Parathyroid adenoma (tissue), 2 donors: ENCODE results near the gene TSPEAR.

Experiments
- H2AFZ ChIP-seq: fragments of 300-600 bp; sonication (generic); one replicate; pipeline ENCODE4 v1.7.0; 2017; ENCODE audit warnings: antibody characterized with exemption, mild to moderate bottlenecking
- H3K27ac ChIP-seq: fragments of 300-600 bp; sonication (generic); one replicate; pipeline ENCODE4 v1.7.0; 2017
- H3K27me3 ChIP-seq: fragments of 300-600 bp; sonication (generic); one replicate; pipeline ENCODE4 v1.7.0; 2017; ENCODE audit warnings: low read length; ENCODE audit not compliant: control insufficient read depth, insufficient read depth
- H3K36me3 ChIP-seq: fragments of 300-600 bp; sonication (generic); one replicate; pipeline ENCODE4 v1.7.0; 2017; ENCODE audit warnings: low read length; ENCODE audit not compliant: control insufficient read depth, insufficient read depth
- H3K4me1 ChIP-seq: fragments of 300-600 bp; sonication (generic); one replicate; pipeline ENCODE4 v1.7.0; 2017; ENCODE audit warnings: control low read depth
- H3K4me2 ChIP-seq: fragments of 300-600 bp; sonication (generic); one replicate; pipeline ENCODE4 v1.7.0; 2017; ENCODE audit warnings: low read length
- H3K4me3 ChIP-seq: fragments of 300-600 bp; sonication (generic); one replicate; pipeline ENCODE4 v1.7.0; 2017; ENCODE audit warnings: low read depth, low read length
- H3K79me2 ChIP-seq: fragments of 300-600 bp; sonication (generic); one replicate; pipeline ENCODE4 v1.7.0; 2017; ENCODE audit warnings: control low read depth
- H3K9ac ChIP-seq: fragments of 300-600 bp; sonication (generic); one replicate; pipeline ENCODE4 v1.7.0; 2017; ENCODE audit warnings: mild to moderate bottlenecking
- H3K9me3 ChIP-seq: fragments of 300-600 bp; sonication (generic); one replicate; pipeline ENCODE4 v1.7.0; 2017; ENCODE audit warnings: low read length; ENCODE audit not compliant: control insufficient read depth
- TF ChIP-seq, protein P1 (sequence below): fragments of 300-600 bp; sonication (generic); IDR thresholded peaks from one replicate; pipeline ENCODE4 v1.7.0; 2017; ENCODE audit warnings: antibody characterized with exemption, mild to moderate bottlenecking
- donor health status: primary hyperparathyroidism.

Gene TSPEAR

DNA sequence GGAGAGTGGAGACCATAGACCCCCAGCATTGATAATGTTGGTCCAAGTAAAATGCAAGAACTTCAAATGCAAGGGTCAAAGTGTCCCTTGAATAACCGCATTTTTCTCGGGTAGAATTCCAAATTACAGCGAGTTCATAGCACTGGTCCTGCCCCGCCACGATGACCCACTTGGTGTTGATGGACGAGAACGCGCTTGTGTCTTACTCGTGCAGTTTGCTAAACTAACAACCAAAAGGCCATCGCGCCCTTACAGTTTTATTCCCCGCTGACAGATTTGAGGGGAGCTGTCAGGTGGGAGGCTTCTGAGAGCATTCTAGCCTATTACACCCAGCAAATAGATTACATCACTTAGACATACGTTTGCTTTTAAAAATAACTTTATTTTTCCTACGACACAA is 17.3 kb upstream of the TSPEAR start:
- H3K27ac ChIP-seq: no peak overlapping the region
- TF ChIP-seq, protein P1, sequence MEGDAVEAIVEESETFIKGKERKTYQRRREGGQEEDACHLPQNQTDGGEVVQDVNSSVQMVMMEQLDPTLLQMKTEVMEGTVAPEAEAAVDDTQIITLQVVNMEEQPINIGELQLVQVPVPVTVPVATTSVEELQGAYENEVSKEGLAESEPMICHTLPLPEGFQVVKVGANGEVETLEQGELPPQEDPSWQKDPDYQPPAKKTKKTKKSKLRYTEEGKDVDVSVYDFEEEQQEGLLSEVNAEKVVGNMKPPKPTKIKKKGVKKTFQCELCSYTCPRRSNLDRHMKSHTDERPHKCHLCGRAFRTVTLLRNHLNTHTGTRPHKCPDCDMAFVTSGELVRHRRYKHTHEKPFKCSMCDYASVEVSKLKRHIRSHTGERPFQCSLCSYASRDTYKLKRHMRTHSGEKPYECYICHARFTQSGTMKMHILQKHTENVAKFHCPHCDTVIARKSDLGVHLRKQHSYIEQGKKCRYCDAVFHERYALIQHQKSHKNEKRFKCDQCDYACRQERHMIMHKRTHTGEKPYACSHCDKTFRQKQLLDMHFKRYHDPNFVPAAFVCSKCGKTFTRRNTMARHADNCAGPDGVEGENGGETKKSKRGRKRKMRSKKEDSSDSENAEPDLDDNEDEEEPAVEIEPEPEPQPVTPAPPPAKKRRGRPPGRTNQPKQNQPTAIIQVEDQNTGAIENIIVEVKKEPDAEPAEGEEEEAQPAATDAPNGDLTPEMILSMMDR: no peak
- H3K4me2 ChIP-seq: no peak overlapping the region
- no peaks in the 10 kb centered on the region for H3K79me2 ChIP-seq
- H2AFZ ChIP-seq: no peak overlapping the region
- H3K36me3 ChIP-seq: no peaks in the 10 kb centered on the region
- H3K4me3 ChIP-seq: no peak overlapping the region
- no peaks in the 10 kb centered on the region for H3K27me3 ChIP-seq
- no peaks in the 10 kb centered on the region for H3K4me1 ChIP-seq
- H3K9me3 ChIP-seq: no peaks in the 10 kb centered on the region
- H3K9ac ChIP-seq: no peak overlapping the region

DNA sequence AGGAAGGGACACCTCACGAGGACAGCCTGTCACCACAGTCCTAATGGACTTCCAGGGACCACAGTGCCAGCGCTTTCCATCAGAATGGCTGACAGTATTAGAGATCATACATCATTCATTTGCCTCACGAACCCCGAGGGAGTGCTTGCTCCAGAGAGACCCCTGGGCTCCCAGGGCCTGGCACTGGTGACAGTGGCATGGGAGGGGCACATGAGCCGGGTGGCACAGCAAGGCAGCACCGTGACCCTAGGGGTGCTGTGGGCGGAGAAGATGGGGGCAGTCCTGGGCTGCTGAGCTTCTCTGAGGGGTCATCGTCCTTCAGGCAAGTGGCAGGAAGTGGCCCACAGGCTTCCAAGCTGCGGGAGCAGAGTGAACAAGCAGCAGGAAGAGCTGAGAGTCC is 16.4 kb upstream of the TSPEAR start:
- Histone ChIP-seq H3K27ac (no peak overlapping the region), H2AFZ (no peak overlapping the region), H3K27me3 (no peaks in the 10 kb centered on the region), H3K4me2 (no peak overlapping the region), H3K9me3 (no peaks in the 10 kb centered on the region), H3K79me2 (no peaks in the 10 kb centered on the region), H3K9ac (no peak overlapping the region), H3K4me1 (no peaks in the 10 kb centered on the region), H3K36me3 (no peaks in the 10 kb centered on the region), H3K4me3 (no peak overlapping the region)
- TF ChIP-seq, protein P1: no peak

DNA sequence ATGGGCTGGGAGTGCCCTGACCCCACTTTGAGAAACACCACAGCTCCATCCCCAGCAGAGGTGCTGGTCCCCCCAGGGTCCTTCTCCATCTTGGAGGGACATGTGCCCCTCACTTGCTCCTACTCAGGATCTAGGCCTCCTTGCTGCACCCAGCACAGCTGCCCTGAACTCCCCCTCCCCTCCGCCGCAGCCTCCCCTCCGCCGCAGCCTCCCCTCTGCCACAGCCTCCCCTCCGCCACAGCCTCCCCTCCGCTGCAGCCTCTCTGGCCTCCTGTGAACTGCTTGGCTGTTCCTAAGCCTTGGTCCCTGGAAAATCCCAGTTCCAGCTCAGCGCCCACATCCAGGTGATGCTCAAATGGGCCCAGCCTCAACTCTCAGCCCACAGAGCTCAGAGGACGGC is 15.9 kb upstream of the TSPEAR start:
- no peaks in the 10 kb centered on the region for H3K27me3 ChIP-seq

DNA sequence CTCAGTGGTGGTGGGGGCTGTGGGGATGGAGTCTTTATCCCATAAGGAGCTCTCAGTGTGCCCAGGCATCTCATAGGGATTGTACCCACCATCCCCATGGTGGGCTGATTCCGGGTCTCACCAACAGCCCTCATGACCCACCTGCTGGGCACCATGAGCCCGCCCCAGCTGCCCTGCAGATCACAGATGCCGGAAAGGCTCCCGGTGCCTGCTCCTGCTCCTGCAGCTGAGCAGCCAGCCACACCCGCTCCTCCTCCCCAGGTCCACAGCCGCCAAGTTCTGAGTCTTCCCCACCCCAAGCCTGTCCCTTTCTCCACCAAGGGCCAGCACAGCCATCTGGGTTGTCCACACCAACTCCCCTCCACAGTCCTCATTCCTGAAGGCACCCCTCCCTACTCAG is 15.5 kb upstream of the TSPEAR start:
- Histone ChIP-seq H3K4me1 (no peaks in the 10 kb centered on the region), H3K9ac (no peak overlapping the region), H3K27ac (no peak overlapping the region), H3K4me3 (no peak overlapping the region), H2AFZ (no peak overlapping the region), H3K4me2 (no peak overlapping the region), H3K36me3 (no peaks in the 10 kb centered on the region), H3K27me3 (no peaks in the 10 kb centered on the region), H3K79me2 (no peaks in the 10 kb centered on the region), H3K9me3 (no peaks in the 10 kb centered on the region)
- TF ChIP-seq, protein P1: no peak

More for the DNA sequence above, 15.9 kb upstream of the TSPEAR start:
- no peaks in the 10 kb centered on the region for H3K4me1 ChIP-seq
- H3K79me2 ChIP-seq: no peaks in the 10 kb centered on the region
- no peak overlapping the region for H3K4me3 ChIP-seq
- H3K27ac ChIP-seq: no peak overlapping the region
- TF ChIP-seq, protein P1: no peak
- no peaks in the 10 kb centered on the region for H3K36me3 ChIP-seq
- no peak overlapping the region for H3K4me2 ChIP-seq
- no peak overlapping the region for H3K9ac ChIP-seq
- H2AFZ ChIP-seq: no peak overlapping the region
- no peaks in the 10 kb centered on the region for H3K9me3 ChIP-seq

DNA sequence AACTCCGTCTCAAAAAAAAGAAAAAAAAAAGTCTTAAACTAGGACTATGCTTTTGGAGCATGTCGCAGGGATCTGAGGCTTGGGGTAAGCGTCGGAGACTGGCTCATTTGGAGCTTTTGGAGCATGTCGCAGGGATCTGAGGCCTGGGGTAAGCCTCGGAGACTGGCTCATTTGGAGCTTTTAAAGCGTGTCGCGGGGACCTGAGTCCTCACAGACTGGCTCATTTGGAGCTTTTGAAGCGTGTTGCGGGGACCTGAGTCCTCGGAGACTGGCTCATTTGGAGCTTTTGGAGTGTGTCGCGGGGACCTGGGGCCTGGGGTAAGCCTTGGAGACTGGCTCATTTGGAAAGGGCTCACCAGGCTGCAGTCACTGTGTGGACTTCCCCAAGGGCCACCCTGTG is 13.6 kb upstream of the TSPEAR start:
- no peaks in the 10 kb centered on the region for H3K79me2 ChIP-seq
- no peak overlapping the region for H3K27ac ChIP-seq
- H3K27me3 ChIP-seq: no peaks in the 10 kb centered on the region
- H3K4me3 ChIP-seq: no peak overlapping the region
- H3K4me2 ChIP-seq: no peak overlapping the region
- TF ChIP-seq, protein P1: no peak
- no peaks in the 10 kb centered on the region for H3K9me3 ChIP-seq
- H3K4me1 ChIP-seq: no peaks in the 10 kb centered on the region
- H3K36me3 ChIP-seq: no peaks in the 10 kb centered on the region
- no peak overlapping the region for H2AFZ ChIP-seq
- no peak overlapping the region for H3K9ac ChIP-seq
